HEK293T (cell line): Measurements from ENCODE around the gene EFR3B.

Source experiments
- ELF4 ChIP-seq: fragments of 450-650 bp; IDR thresholded peaks from 2 replicates; pipeline ENCODE4 v1.6.1; 2017; ENCODE audit warnings: antibody characterized with exemption
- FOXA1 ChIP-seq: fragments of 450-650 bp; IDR thresholded peaks from 2 replicates; pipeline ENCODE4 v1.6.1; 2016; ENCODE audit warnings: mild to moderate bottlenecking
- FOXM1 ChIP-seq: fragments of 450-650 bp; IDR thresholded peaks from 2 replicates; pipeline ENCODE4 v1.6.1; 2017; ENCODE audit warnings: mild to moderate bottlenecking, borderline replicate concordance
- HDGF ChIP-seq: fragments of 450-650 bp; IDR thresholded peaks from 2 replicates; pipeline ENCODE4 v1.6.1; 2017; ENCODE audit warnings: antibody characterized with exemption, borderline replicate concordance
- NFRKB ChIP-seq: fragments of 450-650 bp; IDR thresholded peaks from 2 replicates; pipeline ENCODE4 v1.6.1; 2016; ENCODE audit warnings: mild to moderate bottlenecking, moderate library complexity
- ZNF384 ChIP-seq: fragments of 450-650 bp; IDR thresholded peaks from 2 replicates; pipeline ENCODE4 v1.6.1; 2016
- TF ChIP-seq, protein P1 (sequence below): fragments of 450-650 bp; IDR thresholded peaks from 2 replicates; pipeline ENCODE4 v1.6.1; 2016

DNA sequence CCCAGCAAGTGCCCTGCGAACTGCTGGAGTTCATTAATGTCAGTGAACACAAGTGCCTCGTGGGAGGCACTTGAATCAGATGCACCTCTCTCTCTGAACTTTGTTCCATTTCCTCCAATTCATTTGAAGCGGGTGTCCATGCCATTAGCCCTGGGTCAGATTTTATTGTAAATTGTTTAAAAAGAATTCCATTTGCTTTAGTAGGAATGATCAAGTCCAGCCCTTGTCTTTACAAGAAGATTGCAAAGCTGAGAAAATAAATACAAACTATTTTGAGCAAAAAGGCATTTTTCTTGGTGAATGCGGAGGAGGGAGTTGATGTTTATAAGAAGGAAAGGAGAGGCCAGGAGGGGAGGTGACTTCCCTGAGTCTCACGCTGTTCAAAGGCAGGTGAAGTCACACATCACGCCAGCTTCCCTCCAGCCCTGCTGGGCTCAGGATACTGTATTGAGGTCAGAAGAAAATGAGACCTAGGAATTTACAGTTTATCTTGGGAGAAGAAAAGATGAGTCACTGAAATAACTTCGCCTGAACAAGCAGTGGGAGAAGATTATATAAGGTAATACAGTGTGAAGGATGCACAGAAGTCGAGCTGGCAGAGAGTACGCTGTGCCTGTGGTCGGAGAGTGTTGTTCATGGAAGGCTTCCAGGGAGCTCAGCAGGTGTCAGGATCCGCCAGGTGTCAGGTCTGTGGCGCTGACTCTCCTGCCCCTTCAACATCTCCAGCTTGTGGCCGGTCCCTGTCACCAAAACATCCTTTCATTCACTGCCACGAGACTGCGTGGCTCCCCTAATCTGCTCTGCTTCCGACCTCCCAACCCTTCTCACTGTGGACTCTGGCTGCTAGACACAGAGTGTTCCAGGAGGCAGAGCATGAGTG, 36.5 kb downstream of the EFR3B start:
- TF ChIP-seq FOXM1 (no peak), ELF4 (no peak), FOXA1 (no peak), ZNF384 (no peak), NFRKB (no peak), HDGF (no peak)
- TF ChIP-seq, protein P1, sequence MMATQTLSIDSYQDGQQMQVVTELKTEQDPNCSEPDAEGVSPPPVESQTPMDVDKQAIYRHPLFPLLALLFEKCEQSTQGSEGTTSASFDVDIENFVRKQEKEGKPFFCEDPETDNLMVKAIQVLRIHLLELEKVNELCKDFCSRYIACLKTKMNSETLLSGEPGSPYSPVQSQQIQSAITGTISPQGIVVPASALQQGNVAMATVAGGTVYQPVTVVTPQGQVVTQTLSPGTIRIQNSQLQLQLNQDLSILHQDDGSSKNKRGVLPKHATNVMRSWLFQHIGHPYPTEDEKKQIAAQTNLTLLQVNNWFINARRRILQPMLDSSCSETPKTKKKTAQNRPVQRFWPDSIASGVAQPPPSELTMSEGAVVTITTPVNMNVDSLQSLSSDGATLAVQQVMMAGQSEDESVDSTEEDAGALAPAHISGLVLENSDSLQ = no peak
